GM18867 (cell line): ENCODE results near the gene NUCKS1.

Experiments
- ATAC-seq: cut with Tn5 transposase; IDR thresholded peaks from one replicate; pipeline ENCODE4 v1.9.1; 2021; ENCODE audit warnings: mild to moderate bottlenecking, moderate library complexity; ENCODE audit not compliant: unreplicated experiment

NUCKS1 gene

GRCh38 chr1:205670611-205671430 lies 79.2 kb downstream of the NUCKS1 start:
- no peak for ATAC-seq

GRCh38 chr1:205670150-205670446 lies 79.9 kb downstream of the NUCKS1 start:
- no peak for ATAC-seq

GRCh38 chr1:205669341-205670149 lies 80.4 kb downstream of the NUCKS1 start:
- no peak for ATAC-seq

GRCh38 chr1:205668951-205669340 lies 81.0 kb downstream of the NUCKS1 start:
- no peak for ATAC-seq

- ATAC-seq = no peak
Observed at GRCh38 chr1:205667909-205668643, 81.9 kb downstream of the NUCKS1 start.

GRCh38 chr1:205666372-205667166 lies 83.4 kb downstream of the NUCKS1 start:
- no peak for ATAC-seq

- ATAC-seq = no peak
Observed at GRCh38 chr1:205665201-205666045, 84.6 kb downstream of the NUCKS1 start.

- no peak for ATAC-seq
Observed at GRCh38 chr1:205664399-205665017, 85.5 kb downstream of the NUCKS1 start.

GRCh38 chr1:205663286-205663936 lies 86.6 kb downstream of the NUCKS1 start:
- ATAC-seq = no peak
